HepG2 (cell line): ENCODE data around the gene RGS10. TPM values are rescaled to one million over a fixed set of nuclear protein-coding genes. Genes with fewer than 3 reads are reported as not detected.

Source experiments
- ATAC-seq: fragments of 200-7000 bp; cut with Tn5 transposase; 3 replicates; pipeline ENCODE4 v1.9.1; 2020; ENCODE audit warnings: mild to moderate bottlenecking, moderate library complexity
- BruUV-seq: library from RNA; stranded (reverse); fragments of 400-500 nt; replicated peaks from 2 replicates; lab custom pipeline; 2021; lab: Mats Ljungman, UMichigan
- CTCF ChIA-PET: fragments of 300-600 bp; formaldehyde crosslinking; extraction: SDS; loops from one replicate; lab custom pipeline; 2021; ENCODE audit warnings: low total read pairs, inconsistent platforms, low intra/inter-chr PET ratio; lab: Yijun Ruan, JAX
- POLR2A ChIA-PET: fragments of 350-600 bp; sonication (Branson Sonifier 250); formaldehyde crosslinking; loops from one replicate; lab custom pipeline; 2020; ENCODE audit warnings: antibody characterized with exemption, inconsistent platforms; lab: Yijun Ruan, JAX
- DNase-seq: peaks from one replicate; pipeline ENCODE4 v3.0.0-alpha.2; 2015; ENCODE audit warnings: low spot score
- FAIRE-seq: peaks from 3 replicates; lab custom pipeline; 2011; peaks lifted over from hg19 to GRCh38; lab: Jason Lieb, UNC
- H2AFZ ChIP-seq: one replicate; pipeline ENCODE4 v1.6.1; 2011; ENCODE audit warnings: low read length, inconsistent platforms
- H3K27ac ChIP-seq: fragments of 300-600 bp; 3 replicates; pipeline ENCODE4 v1.8.0; 2011; ENCODE audit warnings: mixed run types, mild to moderate bottlenecking, mixed read lengths, low read length, inconsistent platforms; ENCODE audit not compliant: insufficient read depth; ENCODE audit errors: extremely low read length
- H3K27me3 ChIP-seq, 2 experiments: fragments of 200-600 bp in 1 of 2; 2 replicates in 1 of 2; 3 replicates in 1 of 2; pipeline versions ENCODE4 v1.6.0 to v1.8.0; 2011; ENCODE audit warnings: low read length in 2 of 2, mild to moderate bottlenecking in 2 of 2, moderate library complexity in 2 of 2, inconsistent platforms in 1 of 2; ENCODE audit not compliant: insufficient read depth in 2 of 2, control insufficient read depth in 1 of 2
- H3K36me3 ChIP-seq, 2 experiments: fragments of 200-600 bp in 1 of 2; replicated peaks in 1 of 2; 2 replicates in 1 of 2; 3 replicates in 1 of 2; pipeline versions ENCODE4 v1.5.1 to v1.8.0; 2011; ENCODE audit warnings: low read length in 2 of 2, inconsistent platforms in 1 of 2; ENCODE audit not compliant: insufficient read depth in 2 of 2, control insufficient read depth in 1 of 2
- H3K4me1 ChIP-seq: 2 replicates; pipeline ENCODE4 v1.5.1; 2012; ENCODE audit warnings: low read length, inconsistent platforms; ENCODE audit not compliant: insufficient read depth
- H3K4me2 ChIP-seq: 2 replicates; pipeline ENCODE4 v1.6.0; 2011; ENCODE audit warnings: low read depth, low read length, inconsistent platforms
- H3K4me3 ChIP-seq, 3 experiments: fragments of 200-600 bp in 1 of 3; sonication (generic), shearing (Covaris generic) in 1 of 3; replicated peaks in 1 of 3; 2 replicates each; pipeline ENCODE4 v1.5.1; 2011 to 2016; ENCODE audit warnings: low read length in 3 of 3, inconsistent platforms in 2 of 3, low read depth in 2 of 3, mild to moderate bottlenecking in 2 of 3, control low read depth in 1 of 3, mixed read lengths in 1 of 3; ENCODE audit not compliant: insufficient read depth in 1 of 3
- H3K79me2 ChIP-seq: one replicate; pipeline ENCODE4 v1.6.1; 2011; ENCODE audit warnings: low read length, inconsistent platforms; ENCODE audit not compliant: insufficient read depth
- H3K9ac ChIP-seq: 2 replicates; pipeline ENCODE4 v1.6.0; 2011; ENCODE audit warnings: mild to moderate bottlenecking, low read depth, low read length, inconsistent platforms; ENCODE audit not compliant: insufficient read depth
- H3K9me3 ChIP-seq: 2 replicates; pipeline ENCODE4 v1.5.1; 2012; ENCODE audit warnings: mild to moderate bottlenecking, low read length
- H4K20me1 ChIP-seq: 2 replicates; pipeline ENCODE4 v1.6.0; 2011; ENCODE audit warnings: inconsistent platforms, mild to moderate bottlenecking, low read length, moderate library complexity; ENCODE audit not compliant: insufficient read depth
- ATF7 ChIP-seq, 2 experiments: fragments of 450-650 bp in 1 of 2; sonication (generic) in 1 of 2; formaldehyde crosslinking in 1 of 2; IDR thresholded peaks; 2 replicates each; pipeline versions ENCODE4 v1.4.0 to v1.6.1; 2016 to 2020; ENCODE audit warnings: antibody characterized with exemption in 1 of 2, mild to moderate bottlenecking in 1 of 2, missing genetic modification reagents in 1 of 2
- CHD2 ChIP-seq: IDR thresholded peaks from 2 replicates; pipeline ENCODE4 v1.6.1; 2011; ENCODE audit warnings: low read depth, low read length, improper control_type of control experiment
- GABPB1 ChIP-seq: IDR thresholded peaks from 2 replicates; pipeline ENCODE4 v1.6.1; 2016; ENCODE audit warnings: mild to moderate bottlenecking, missing genetic modification reagents, moderate library complexity, missing compliant biosample characterization
- GTF2F1 ChIP-seq: fragments of 150-350 bp; IDR thresholded peaks from 2 replicates; pipeline ENCODE4 v1.6.1; 2014; ENCODE audit warnings: low read length
- HNF4A ChIP-seq: sonication (generic); formaldehyde crosslinking; IDR thresholded peaks from 2 replicates; pipeline ENCODE4 v1.4.0; 2020; ENCODE audit warnings: missing genetic modification reagents
- KDM4B ChIP-seq: sonication (generic); formaldehyde crosslinking; IDR thresholded peaks from 2 replicates; pipeline ENCODE4 v1.4.0; 2020; ENCODE audit warnings: missing genetic modification reagents
- LCORL ChIP-seq, 2 experiments: fragments of 450-650 bp in 1 of 2; sonication (generic) in 1 of 2; formaldehyde crosslinking in 1 of 2; IDR thresholded peaks; 2 replicates each; pipeline versions ENCODE4 v1.5.0 to v1.6.1; 2017 to 2020; ENCODE audit warnings: antibody characterized with exemption in 1 of 2, missing genetic modification reagents in 1 of 2
- RELA ChIP-seq: sonication (generic); formaldehyde crosslinking; IDR thresholded peaks from 2 replicates; pipeline ENCODE4 v1.4.0; 2020; ENCODE audit warnings: missing genetic modification reagents
- TOE1 ChIP-seq: sonication (generic); formaldehyde crosslinking; IDR thresholded peaks from 2 replicates; pipeline ENCODE4 v1.4.0; 2020; ENCODE audit warnings: mild to moderate bottlenecking, missing genetic modification reagents
- ZNF207 ChIP-seq: fragments of 450-650 bp; IDR thresholded peaks from 2 replicates; pipeline ENCODE4 v1.6.1; 2016; ENCODE audit warnings: antibody characterized with exemption, borderline replicate concordance
- ZNF260 ChIP-seq: sonication (generic); formaldehyde crosslinking; IDR thresholded peaks from 2 replicates; pipeline ENCODE4 v1.4.0; 2020; ENCODE audit warnings: missing genetic modification reagents, low read depth, mild to moderate bottlenecking, borderline replicate concordance
- ZNF296 ChIP-seq: sonication (generic); formaldehyde crosslinking; conservative IDR thresholded peaks from 2 replicates; pipeline ENCODE4 v1.5.0; 2020; ENCODE audit warnings: mild to moderate bottlenecking, missing genetic modification reagents
- ZNF615 ChIP-seq: sonication (generic); formaldehyde crosslinking; IDR thresholded peaks from 2 replicates; pipeline ENCODE4 v1.5.0; 2020; ENCODE audit warnings: mild to moderate bottlenecking, missing genetic modification reagents, borderline replicate concordance
- ZNF674 ChIP-seq: sonication (generic); formaldehyde crosslinking; IDR thresholded peaks from 2 replicates; pipeline ENCODE4 v1.5.0; 2020; ENCODE audit warnings: low read depth, mild to moderate bottlenecking, missing genetic modification reagents
- ZNF773 ChIP-seq: sonication (generic); formaldehyde crosslinking; IDR thresholded peaks from 2 replicates; pipeline ENCODE4 v1.4.0; 2020; ENCODE audit warnings: missing genetic modification reagents, borderline replicate concordance
- ZNF781 ChIP-seq: sonication (generic); formaldehyde crosslinking; IDR thresholded peaks from 2 replicates; pipeline ENCODE4 v1.5.1; 2020; ENCODE audit warnings: borderline replicate concordance, mild to moderate bottlenecking, missing genetic modification reagents; ENCODE audit errors: not compliant biosample characterization
- ZSCAN30 ChIP-seq: sonication (generic); formaldehyde crosslinking; IDR thresholded peaks from 2 replicates; pipeline ENCODE4 v1.5.0; 2020; ENCODE audit warnings: mild to moderate bottlenecking, missing genetic modification reagents
- WGBS: methylation state at CpG from one replicate; pipeline ENCODE4 v1.1.6; 2017; ENCODE audit warnings: low lambda C conversion rate; 5-methylcytosine and 5-hydroxymethylcytosine counted together
- in situ Hi-C: cut with HindIII; loops from 2 replicates; pipeline ENCODE4 v1.10.0; 2017; ENCODE audit warnings: low pct_unique_long_range_greater_than_20kb; ENCODE audit not compliant: extremely low pct_ligation_motif_present
- intact Hi-C: fragments of 100-400 bp; cut with micrococcal nuclease; formaldehyde crosslinking; loops from one replicate; pipeline ENCODE4 v1.10.0; 2022; ENCODE audit not compliant: unreplicated experiment
- polyA plus RNA-seq, 8 experiments: library from polyadenylated mRNA; depleted of rRNA in 3 of 8; stranded (reverse) in 7 of 8; unstranded in 1 of 8; fragments of >200 nt; fragmentation: Illumina TruSeq in 4 of 8; extraction: Trizol in 4 of 8; gene quantifications; 2 replicates each; pipeline versions ENCODE4 v1.2.1 to v1.2.3, GENCODE V29; 2011 to 2016; ENCODE audit warnings: low read depth in 4 of 8, missing spikeins in 1 of 8, mixed read lengths in 1 of 8; ENCODE audit not compliant: insufficient read depth in 1 of 8
- total RNA-seq, 5 experiments: library from RNA; depleted of rRNA; stranded (reverse); fragments of >200 nt; fragmentation: Illumina TruSeq; extraction: Trizol; gene quantifications; 2 replicates each; pipeline ENCODE4 v1.2.3, GENCODE V29; 2016; ENCODE audit warnings: low read depth in 1 of 5
- TF ChIP-seq, protein P1 (sequence below): sonication (generic); formaldehyde crosslinking; IDR thresholded peaks from 2 replicates; pipeline ENCODE4 v1.4.0; 2020; ENCODE audit warnings: missing genetic modification reagents
- TF ChIP-seq, protein P2 (sequence below): sonication (generic); formaldehyde crosslinking; IDR thresholded peaks from 2 replicates; pipeline ENCODE4 v1.8.1; 2023; ENCODE audit warnings: mild to moderate bottlenecking, missing genetic modification reagents

The RGS10 gene
- total and polyA plus RNA-seq, 2 of the 13 experiments (the other 11 are each of a cell fraction or from before 2014, with no cell fraction given) = 1.7 to 5.1 TPM

DNA sequence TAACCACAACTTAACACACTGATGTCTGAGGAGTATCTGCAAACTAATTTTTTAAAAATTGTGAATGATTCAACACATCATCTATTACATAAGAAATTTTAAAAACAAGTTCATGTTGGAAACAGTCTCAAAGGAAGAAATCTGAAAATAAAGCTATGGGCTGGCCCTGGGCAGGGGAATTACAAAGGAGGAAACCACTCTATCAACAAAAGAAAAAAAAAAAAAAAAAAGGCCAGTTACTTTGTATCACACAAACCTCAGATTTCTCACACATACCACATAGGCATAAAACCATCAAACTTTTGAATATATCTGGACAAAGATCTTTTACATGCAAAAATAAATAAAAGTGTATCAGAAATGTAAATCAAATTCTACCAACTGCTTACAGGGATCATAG is 33.5 kb upstream of the RGS10 start:
- H4K20me1 ChIP-seq = no peaks in the 10 kb centered on the region; the same call in 1 of the 2 replicates
- no peaks in the 10 kb centered on the region for H3K79me2 ChIP-seq
- no peak for FAIRE-seq
- ATAC-seq = no peak
- H3K9me3 ChIP-seq = no peaks in the 10 kb centered on the region
- intact Hi-C loops = no loop called here
- no peaks in the 10 kb centered on the region for H3K4me1 ChIP-seq
- H3K27me3 ChIP-seq = no peaks in the 10 kb centered on the region
- ChIA-PET POLR2A (no interaction called here), CTCF (no interaction called here)
- no peak overlapping the region for H3K4me2 ChIP-seq
- TF ChIP-seq ZSCAN30 (CRISPR knock-in tag) = no peak
- no peak for TF ChIP-seq ATF7 (IDR thresholded peaks at IDR 0.05)
- no peak for TF ChIP-seq ATF7 (CRISPR knock-in tag; IDR thresholded peaks at IDR 0.05)
- no peak for TF ChIP-seq GABPB1 (CRISPR knock-in tag)
- TF ChIP-seq TOE1 = no peak
- no peak overlapping the region for H3K9ac ChIP-seq
- H3K27ac ChIP-seq = no peak overlapping the region
- no TSS peak for BruUV-seq
- H3K4me3 ChIP-seq = no peak overlapping the region
- DNase-seq = no peak
- no peak overlapping the region for H2AFZ ChIP-seq
- in situ Hi-C loops = no loop called here
- H3K36me3 ChIP-seq = peaks cover 13 to 53% of the 10 kb centered on the region in 2 experiments

DNA sequence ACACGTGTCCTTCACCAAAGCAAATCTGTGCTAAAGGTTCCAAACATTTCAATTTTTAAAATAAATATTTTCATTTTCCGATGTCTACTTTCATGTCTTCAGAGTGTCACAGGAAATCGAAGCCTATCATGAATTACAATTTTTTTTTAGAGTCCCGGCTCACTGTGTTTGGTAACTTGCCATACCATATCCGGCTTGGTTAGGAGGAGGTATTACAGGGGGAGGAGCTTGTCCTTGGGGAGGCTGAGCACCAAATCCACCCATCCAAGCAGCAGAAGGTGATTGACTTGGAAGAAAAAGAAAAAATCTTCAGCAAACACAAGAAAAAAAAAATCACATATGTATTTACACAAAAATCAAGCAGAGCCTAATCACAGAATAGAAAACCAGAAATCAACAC is 33.0 kb upstream of the RGS10 start:
- Histone ChIP-seq H2AFZ (no peak overlapping the region), H3K36me3 (peaks cover 13 to 53% of the 10 kb centered on the region in 2 experiments), H3K27ac (no peak overlapping the region), H4K20me1 (no peaks in the 10 kb centered on the region; the same call in 1 of the 2 replicates), H3K4me3 (no peak overlapping the region), H3K9me3 (no peaks in the 10 kb centered on the region), H3K4me2 (no peak overlapping the region), H3K9ac (no peak overlapping the region), H3K4me1 (no peaks in the 10 kb centered on the region), H3K79me2 (no peaks in the 10 kb centered on the region), H3K27me3 (no peaks in the 10 kb centered on the region)
- BruUV-seq = no TSS peak
- POLR2A ChIA-PET = no interaction called here
- DNase-seq (no peak), ATAC-seq (no peak), FAIRE-seq (no peak)
- intact Hi-C loops (no loop called here), in situ Hi-C loops (no loop called here)
- WGBS = 97% methylated on average over 5 of the region's 5 CpGs
- CTCF ChIA-PET = no interaction called here
- TF ChIP-seq ZNF615 (CRISPR knock-in tag) = no peak
- TF ChIP-seq ZNF674 (CRISPR knock-in tag) = no peak
- TF ChIP-seq, protein P1, sequence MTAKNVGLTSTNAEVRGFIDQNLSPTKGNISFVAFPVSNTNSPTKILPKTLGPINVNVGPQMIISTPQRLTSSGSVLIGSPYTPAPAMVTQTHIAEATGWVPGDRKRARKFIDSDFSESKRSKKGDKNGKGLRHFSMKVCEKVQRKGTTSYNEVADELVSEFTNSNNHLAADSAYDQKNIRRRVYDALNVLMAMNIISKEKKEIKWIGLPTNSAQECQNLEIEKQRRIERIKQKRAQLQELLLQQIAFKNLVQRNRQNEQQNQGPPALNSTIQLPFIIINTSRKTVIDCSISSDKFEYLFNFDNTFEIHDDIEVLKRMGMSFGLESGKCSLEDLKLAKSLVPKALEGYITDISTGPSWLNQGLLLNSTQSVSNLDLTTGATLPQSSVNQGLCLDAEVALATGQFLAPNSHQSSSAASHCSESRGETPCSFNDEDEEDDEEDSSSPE (CRISPR knock-in tag) = no peak
- TF ChIP-seq KDM4B (CRISPR knock-in tag) = no peak
- no peak for TF ChIP-seq ZNF773 (CRISPR knock-in tag)
- no peak for TF ChIP-seq ZNF296 (CRISPR knock-in tag)
- TF ChIP-seq ZNF207 = no peak
- no peak for TF ChIP-seq RELA
- no peak for TF ChIP-seq ZNF260 (CRISPR knock-in tag)
- no peak for TF ChIP-seq CHD2
- TF ChIP-seq HNF4A = no peak
- no peak for TF ChIP-seq LCORL (IDR thresholded peaks at IDR 0.05)
- TF ChIP-seq LCORL (CRISPR knock-in tag; IDR thresholded peaks at IDR 0.05) = no peak
- no peak for TF ChIP-seq ZNF781
- TF ChIP-seq, protein P2, sequence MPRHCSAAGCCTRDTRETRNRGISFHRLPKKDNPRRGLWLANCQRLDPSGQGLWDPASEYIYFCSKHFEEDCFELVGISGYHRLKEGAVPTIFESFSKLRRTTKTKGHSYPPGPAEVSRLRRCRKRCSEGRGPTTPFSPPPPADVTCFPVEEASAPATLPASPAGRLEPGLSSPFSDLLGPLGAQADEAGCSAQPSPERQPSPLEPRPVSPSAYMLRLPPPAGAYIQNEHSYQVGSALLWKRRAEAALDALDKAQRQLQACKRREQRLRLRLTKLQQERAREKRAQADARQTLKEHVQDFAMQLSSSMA = no peak
- TF ChIP-seq GTF2F1 = no peak
